ENCODE results near the gene CACNA1E. TPM values are rescaled to one million over a fixed set of nuclear protein-coding genes. Genes with fewer than 3 reads are reported as not detected.
"Not testable (repeated sequence)": the region's sequence is repeated elsewhere in the genome, so short reads cannot be mapped to it uniquely, and the experiment has no call there.

Gene CACNA1E
- polyA plus RNA-seq, 4 donors, result 0.32 to 0.58 (median 0.37) TPM

- DNase-seq (ENCODE audit: low read depth in 4 of 4, low spot score in 3 of 4), result no peak
Observed at GRCh38 chr1:181798191-181798926, 315.0 kb downstream of the CACNA1E start.

GRCh38 chr1:181801617-181802016 is 318.3 kb downstream of the CACNA1E start:
- DNase-seq (ENCODE audit: low read depth in 4 of 4, low spot score in 3 of 4), result no peak

DNA sequence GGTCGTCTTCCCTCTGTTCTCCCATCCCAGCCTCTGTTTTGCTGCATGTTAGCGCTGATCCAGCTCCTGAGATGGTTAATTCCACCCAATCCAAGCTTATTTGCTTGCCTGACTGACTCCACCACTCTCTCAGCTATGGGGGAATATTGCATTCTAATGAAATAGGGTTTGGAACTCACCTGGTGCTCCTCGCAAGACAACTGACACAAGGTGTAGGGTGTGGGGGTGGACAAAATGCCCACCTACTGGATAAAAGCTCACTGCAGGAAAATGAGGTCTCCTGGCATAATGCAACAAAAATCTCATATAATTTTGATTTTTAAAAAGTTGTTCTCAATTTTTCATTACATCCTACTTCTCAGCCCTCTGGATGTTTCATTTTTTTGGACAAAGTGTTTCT is 319.1 kb downstream of the CACNA1E start:
- DNase-seq (ENCODE audit: low read depth in 4 of 4, low spot score in 3 of 4), result no peak

DNA sequence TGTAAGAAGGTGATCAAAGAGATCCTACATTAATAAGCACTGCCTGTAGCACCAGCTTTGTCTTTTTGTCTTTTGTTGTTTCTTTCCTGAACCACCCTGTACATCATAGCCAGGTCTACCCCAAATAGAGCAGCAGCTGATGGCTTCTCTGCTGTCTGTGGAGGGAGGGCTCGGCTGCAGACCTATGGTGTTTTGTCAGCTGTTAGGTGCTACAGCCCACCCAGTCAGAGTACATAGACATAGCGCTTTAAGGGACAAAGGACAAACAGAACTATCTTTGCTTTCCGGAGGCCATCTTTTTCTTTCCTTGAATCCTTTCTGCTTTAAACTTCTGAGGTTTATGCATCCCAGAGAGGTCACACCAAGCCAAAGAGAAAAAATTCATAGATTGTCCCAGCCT is 320.1 kb downstream of the CACNA1E start:
- DNase-seq (ENCODE audit: low read depth in 4 of 4, low spot score in 3 of 4), result no peak

- DNase-seq (ENCODE audit: low read depth in 4 of 4, low spot score in 3 of 4), result no peak
Observed at GRCh38 chr1:181804989-181805388, 321.7 kb downstream of the CACNA1E start.

- no peak for DNase-seq (ENCODE audit: low read depth in 4 of 4, low spot score in 3 of 4)
Observed at GRCh38 chr1:181806746-181807145, 323.4 kb downstream of the CACNA1E start.

DNA sequence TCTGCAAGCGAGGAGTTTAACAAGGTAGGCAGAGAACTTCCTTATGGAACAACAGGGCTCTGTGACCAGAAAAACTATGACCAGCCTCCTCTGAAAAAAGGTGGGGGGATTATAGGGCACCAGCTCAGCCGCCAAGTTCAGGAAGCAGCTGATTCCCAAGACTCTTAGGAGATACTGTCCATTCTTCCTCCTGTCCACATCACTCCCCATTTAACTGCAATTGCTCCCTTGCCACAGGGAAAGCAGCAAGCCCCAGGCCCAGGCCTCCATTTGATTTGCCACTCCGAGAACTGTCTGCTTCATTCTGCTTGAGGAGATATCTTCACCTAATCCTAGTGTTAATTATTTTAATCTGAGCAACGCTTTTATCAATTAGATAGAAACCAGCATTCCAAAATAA is 323.9 kb downstream of the CACNA1E start:
- no peak for DNase-seq (ENCODE audit: low read depth in 4 of 4, low spot score in 3 of 4)

- no peak for DNase-seq (ENCODE audit: low read depth in 4 of 4, low spot score in 3 of 4)
Observed at GRCh38 chr1:181809991-181810545, 326.8 kb downstream of the CACNA1E start.

DNA sequence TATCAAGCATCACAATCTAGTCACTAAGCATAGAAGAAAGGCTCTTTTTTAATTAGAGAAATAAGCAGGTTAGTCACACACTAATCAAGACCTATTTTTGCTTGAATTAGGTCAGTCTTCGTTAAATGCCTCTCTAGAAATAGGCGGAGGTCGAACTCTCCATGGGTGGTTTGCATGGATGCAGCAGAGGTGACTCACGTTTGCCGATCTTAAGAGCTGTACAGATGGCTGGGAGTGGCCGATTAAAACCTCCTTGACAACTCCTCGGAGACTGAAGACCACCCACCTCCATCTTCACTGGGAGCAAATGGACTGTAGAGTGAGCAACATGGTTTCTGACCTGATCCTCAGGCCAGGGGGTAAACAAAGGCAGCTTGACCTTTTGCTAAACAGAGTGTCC is 328.9 kb downstream of the CACNA1E start:
- no peak for DNase-seq (ENCODE audit: low read depth in 4 of 4, low spot score in 3 of 4)

DNA sequence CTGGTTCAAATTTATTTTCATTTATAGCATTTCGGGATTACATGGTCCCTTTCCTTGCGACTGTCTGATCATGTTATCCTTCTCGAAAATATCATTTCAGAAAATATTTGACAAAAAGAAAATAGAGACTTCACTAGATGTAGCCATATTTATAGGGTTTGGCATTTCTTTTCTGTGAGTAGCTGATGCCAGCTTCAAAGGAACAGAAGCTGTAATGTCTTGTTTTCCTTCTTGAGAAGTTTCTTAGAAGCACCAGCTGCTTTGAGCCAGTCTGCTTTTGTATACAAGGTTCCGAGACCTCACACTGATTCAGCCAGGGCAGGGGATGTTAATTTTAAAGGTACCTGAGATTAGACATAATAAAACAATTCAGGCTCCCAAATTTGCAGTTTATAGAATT is 329.9 kb downstream of the CACNA1E start:
- DNase-seq (ENCODE audit: low read depth in 4 of 4, low spot score in 3 of 4), result no peak

GRCh38 chr1:181816608-181817007 is 333.3 kb downstream of the CACNA1E start:
- DNase-seq (ENCODE audit: low read depth in 4 of 4, low spot score in 3 of 4), result no peak

GRCh38 chr1:181817091-181817490 is 333.8 kb downstream of the CACNA1E start:
- DNase-seq (ENCODE audit: low read depth in 4 of 4, low spot score in 3 of 4), result no peak

- DNase-seq (ENCODE audit: low read depth in 4 of 4, low spot score in 3 of 4), result no peak
Observed at GRCh38 chr1:181818459-181818858, 335.1 kb downstream of the CACNA1E start.

DNA sequence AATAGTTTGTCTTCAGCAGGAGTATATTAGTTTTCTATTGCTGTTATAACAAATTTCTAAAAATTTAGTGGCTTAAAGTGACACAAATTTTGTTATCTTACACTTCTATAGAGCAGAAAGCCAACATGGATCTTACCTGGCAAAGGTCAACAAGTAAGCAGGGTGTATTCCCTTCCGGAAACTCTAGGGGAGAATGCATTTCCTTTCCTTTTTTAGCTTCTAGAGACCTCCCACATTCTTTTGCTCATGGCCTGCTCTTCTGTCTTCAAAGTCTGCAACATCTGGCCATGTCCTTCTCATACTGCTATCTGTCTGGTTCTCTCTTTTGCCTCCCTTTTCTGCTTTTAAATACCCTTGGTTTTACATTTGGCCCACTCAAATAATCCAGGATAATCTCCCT is 335.6 kb downstream of the CACNA1E start:
- DNase-seq (ENCODE audit: low read depth in 4 of 4, low spot score in 3 of 4), result no peak

GRCh38 chr1:181821701-181822100 is 338.4 kb downstream of the CACNA1E start:
- no peak for DNase-seq (ENCODE audit: low read depth in 4 of 4, low spot score in 3 of 4)

DNA sequence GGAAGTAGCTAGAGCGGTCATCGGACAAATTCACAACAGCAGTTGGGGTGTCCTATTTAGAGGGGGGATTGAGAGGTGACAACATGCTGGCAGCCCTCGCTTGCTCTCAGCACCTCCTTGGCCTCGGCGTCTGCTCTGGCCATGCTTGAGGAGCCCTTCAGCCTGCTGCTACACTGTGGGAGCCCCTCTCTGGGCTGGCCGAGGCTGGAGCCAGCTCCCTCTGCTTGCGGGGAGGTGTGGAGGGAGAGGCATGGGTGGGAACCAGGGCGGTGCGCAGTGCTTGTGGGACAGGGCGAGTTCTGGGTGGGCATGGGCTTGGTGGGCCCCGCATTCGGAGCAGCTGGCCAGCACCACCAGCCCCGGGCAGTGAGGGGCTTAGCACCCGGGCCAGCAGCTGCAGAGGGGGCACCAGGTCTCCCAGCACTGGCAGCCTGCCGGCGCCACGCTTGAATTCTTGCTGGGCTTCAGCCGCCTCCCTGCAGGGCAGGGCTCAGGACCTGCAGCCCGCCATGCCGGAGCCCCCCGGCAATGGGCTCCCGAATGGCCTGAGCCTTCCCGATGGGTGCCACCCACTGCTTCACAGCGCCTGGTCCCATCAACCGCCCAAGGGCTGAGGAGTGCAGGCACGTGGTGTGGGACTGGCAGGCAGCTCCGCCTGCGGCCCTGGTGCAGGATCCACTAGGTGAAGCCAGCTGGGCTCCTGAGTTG is 349.0 kb downstream of the CACNA1E start:
- not testable (repeated sequence) for DNase-seq (ENCODE audit: low read depth in 4 of 4, low spot score in 3 of 4)

DNA sequence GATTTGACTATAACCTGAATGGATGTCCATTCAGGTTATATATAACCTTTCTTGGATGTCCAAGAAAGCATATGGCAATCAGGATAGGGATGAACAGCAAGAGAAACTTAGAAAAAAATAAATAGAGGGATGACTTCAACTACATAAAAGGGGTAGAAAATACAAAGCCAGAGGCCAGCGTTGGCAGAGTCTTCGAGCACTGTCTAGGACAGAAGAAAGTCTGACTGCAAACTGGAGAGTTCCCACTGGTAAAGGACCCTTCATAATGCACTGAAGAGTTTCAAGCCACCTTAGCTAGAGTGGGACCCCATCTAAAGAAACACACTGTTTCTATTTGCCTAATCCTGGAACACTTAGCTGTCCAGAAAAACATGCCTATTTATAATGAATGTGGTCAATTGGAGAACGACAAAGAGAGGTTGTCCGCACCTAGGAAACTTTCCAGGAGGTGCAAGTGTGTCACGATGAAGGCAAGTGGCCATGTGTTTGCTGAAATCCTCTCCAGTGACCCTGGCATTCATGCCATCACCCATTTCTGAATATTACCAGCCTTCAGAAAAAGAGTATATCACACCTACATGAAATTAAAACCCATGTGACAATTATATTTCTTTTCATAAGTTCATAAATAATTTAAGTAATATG is 362.8 kb downstream of the CACNA1E start:
- DNase-seq (ENCODE audit: low read depth in 4 of 4, low spot score in 3 of 4), result no peak

GRCh38 chr1:181846681-181847080 is 363.4 kb downstream of the CACNA1E start:
- DNase-seq (ENCODE audit: low read depth in 4 of 4, low spot score in 3 of 4), result no peak

GRCh38 chr1:181849071-181849470 is 365.8 kb downstream of the CACNA1E start:
- no peak for DNase-seq (ENCODE audit: low read depth in 4 of 4, low spot score in 3 of 4)

DNA sequence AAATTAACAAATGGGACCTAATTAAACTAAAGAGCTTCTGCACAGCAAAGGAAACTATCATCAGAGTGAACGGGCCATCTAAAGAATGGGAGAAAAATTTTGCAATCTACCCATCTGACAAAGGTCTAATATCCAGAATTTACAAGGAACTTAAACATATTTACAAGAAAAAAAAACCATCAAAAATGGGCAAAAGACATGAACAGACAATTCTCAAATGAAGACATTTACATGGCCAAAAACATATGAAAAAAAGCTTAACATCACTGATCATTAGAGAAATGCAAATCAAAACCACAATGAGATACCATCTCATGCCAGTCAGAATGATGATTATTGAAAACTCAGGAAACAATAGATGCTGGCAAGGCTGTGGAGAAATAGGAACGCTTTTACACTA is 370.9 kb downstream of the CACNA1E start:
- not testable (repeated sequence) for DNase-seq (ENCODE audit: low read depth in 4 of 4, low spot score in 3 of 4)

GRCh38 chr1:181855380-181855779 is 372.1 kb downstream of the CACNA1E start:
- DNase-seq (ENCODE audit: low read depth in 4 of 4, low spot score in 3 of 4), result no peak

Measured in right renal pelvis (tissue), 4 donors.